Activated T-helper 2 cell treated with anti-CD3 and anti-CD28 coated beads, Interferon-gamma antibody, Interleukin-2, Interleukin-4, amounts not matched to agents 10 μg/mL and 5 μg/mL and 100 μg/mL, durations not matched to agents 14 hours and 24 hours and 36 hours (primary cell): ENCODE results near the gene ZNF548. TPM values are rescaled to one million over a fixed set of nuclear protein-coding genes. Genes with fewer than 3 reads are reported as not detected.
"Not testable (repeated sequence)": the region's sequence is repeated elsewhere in the genome, so short reads cannot be mapped to it uniquely, and the experiment has no call there.

Experiments
- DNase-seq: peaks from one replicate; pipeline ENCODE4 v3.0.0; 2021; ENCODE audit warnings: low spot score
- H3K27ac Mint-ChIP-seq: one replicate; pipeline ENCODE4 v1.8.0; 2021; ENCODE audit warnings: mixed read lengths
- H3K27me3 Mint-ChIP-seq: one replicate; pipeline ENCODE4 v1.8.0; 2021; ENCODE audit warnings: low read depth, mixed read lengths
- H3K36me3 Mint-ChIP-seq: one replicate; pipeline ENCODE4 v1.8.0; 2021; ENCODE audit warnings: low read depth, mixed read lengths
- H3K4me1 Mint-ChIP-seq: one replicate; pipeline ENCODE4 v1.8.0; 2021; ENCODE audit warnings: low read depth, mixed read lengths
- H3K4me3 Mint-ChIP-seq: one replicate; pipeline ENCODE4 v1.8.0; 2021; ENCODE audit warnings: low read depth, mild to moderate bottlenecking, moderate library complexity, mixed read lengths
- H3K9me3 Mint-ChIP-seq: one replicate; pipeline ENCODE4 v1.8.0; 2021; ENCODE audit warnings: mixed read lengths
- intact Hi-C: fragments of 100-400 bp; cut with micrococcal nuclease; formaldehyde crosslinking; loops from one replicate; pipeline ENCODE4 v1.15.1; 2023
- total RNA-seq: library from RNA; stranded (reverse); gene quantifications from 2 replicates; pipeline ENCODE4 v1.2.3, GENCODE V29; 2022

The ZNF548 gene
- total RNA-seq, 1 donor from 2014 or later: 12.5 TPM

GRCh38 chr19:57366776-57367175 lies 22.9 kb upstream of the ZNF548 start:
- peaks cover 52% of the 10 kb centered on the region for H3K9me3 Mint-ChIP-seq
- H3K4me3 Mint-ChIP-seq: no peak overlapping the region
- intact Hi-C loops: no loop called here
- DNase-seq: no peak
- H3K4me1 Mint-ChIP-seq: peaks cover 12% of the 10 kb centered on the region
- H3K27me3 Mint-ChIP-seq: no peaks in the 10 kb centered on the region
- H3K36me3 Mint-ChIP-seq: peaks cover 53% of the 10 kb centered on the region
- no peak overlapping the region for H3K27ac Mint-ChIP-seq

GRCh38 chr19:57374179-57374578 lies 15.5 kb upstream of the ZNF548 start:
- peaks cover 76% of the 10 kb centered on the region for H3K36me3 Mint-ChIP-seq
- H3K9me3 Mint-ChIP-seq: peaks cover 76% of the 10 kb centered on the region
- H3K4me3 Mint-ChIP-seq: no peak overlapping the region
- H3K4me1 Mint-ChIP-seq: no peaks in the 10 kb centered on the region
- intact Hi-C loops: no loop called here
- H3K27ac Mint-ChIP-seq: no peak overlapping the region
- H3K27me3 Mint-ChIP-seq: no peaks in the 10 kb centered on the region
- DNase-seq: no peak

DNA sequence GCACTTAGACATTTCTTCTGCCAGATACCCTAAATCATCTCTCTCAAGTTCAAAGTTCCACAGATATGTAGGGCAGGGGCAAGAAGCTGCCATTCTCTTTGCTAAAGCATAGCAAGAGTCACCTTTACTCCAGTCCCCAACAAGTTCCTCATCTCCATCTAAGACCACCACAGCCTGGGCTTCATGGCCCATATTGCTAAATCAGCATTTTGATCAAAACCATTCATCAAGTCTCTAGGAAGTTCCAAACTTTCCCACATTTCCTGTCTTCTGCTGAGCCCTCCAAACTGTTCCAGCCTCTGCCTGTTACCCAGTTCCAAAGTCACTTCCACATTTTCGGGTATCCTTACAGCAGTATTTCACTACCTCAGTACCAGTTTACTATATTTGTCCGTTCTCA lies 15.0 kb upstream of the ZNF548 start:
- H3K27me3 Mint-ChIP-seq, H3K27ac Mint-ChIP-seq, DNase-seq, H3K4me3 Mint-ChIP-seq, H3K4me1 Mint-ChIP-seq, intact Hi-C loops: not testable (repeated sequence)
- H3K36me3 Mint-ChIP-seq: peaks cover 78% of the 10 kb centered on the region
- peaks cover 77% of the 10 kb centered on the region for H3K9me3 Mint-ChIP-seq

DNA sequence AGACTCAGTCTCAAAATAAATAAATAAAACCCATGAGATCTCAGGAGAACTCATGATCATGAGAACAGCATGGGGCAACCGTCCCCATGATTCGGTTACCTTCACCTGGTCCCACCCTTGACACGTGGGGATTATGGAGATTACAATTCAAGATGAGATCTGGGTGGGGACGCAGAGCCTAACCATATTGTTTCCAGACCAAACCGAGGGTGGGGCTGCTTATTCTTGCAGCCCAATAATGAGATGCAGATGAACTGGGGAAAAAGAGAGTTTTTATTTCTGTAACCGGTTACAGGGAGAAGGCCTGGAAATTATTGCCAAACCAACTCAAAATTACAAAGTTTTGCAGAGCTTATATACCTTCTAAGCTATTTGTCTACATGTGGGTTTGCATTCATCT lies 13.5 kb upstream of the ZNF548 start:
- Mint-ChIP-seq H3K9me3 (peaks cover 79% of the 10 kb centered on the region), H3K4me1 (no peaks in the 10 kb centered on the region), H3K36me3 (peaks cover 68% of the 10 kb centered on the region), H3K27me3 (no peaks in the 10 kb centered on the region), H3K27ac (no peak overlapping the region), H3K4me3 (no peak overlapping the region)
- intact Hi-C loops: no loop called here
- DNase-seq: no peak

GRCh38 chr19:57377498-57378146 lies 12.0 kb upstream of the ZNF548 start:
- intact Hi-C loops: no loop called here
- Mint-ChIP-seq H3K4me1 (no peaks in the 10 kb centered on the region), H3K27ac (no peak overlapping the region), H3K4me3 (no peak overlapping the region), H3K9me3 (peaks cover 71% of the 10 kb centered on the region), H3K27me3 (no peaks in the 10 kb centered on the region), H3K36me3 (peaks cover 54% of the 10 kb centered on the region)
- no peak for DNase-seq

DNA sequence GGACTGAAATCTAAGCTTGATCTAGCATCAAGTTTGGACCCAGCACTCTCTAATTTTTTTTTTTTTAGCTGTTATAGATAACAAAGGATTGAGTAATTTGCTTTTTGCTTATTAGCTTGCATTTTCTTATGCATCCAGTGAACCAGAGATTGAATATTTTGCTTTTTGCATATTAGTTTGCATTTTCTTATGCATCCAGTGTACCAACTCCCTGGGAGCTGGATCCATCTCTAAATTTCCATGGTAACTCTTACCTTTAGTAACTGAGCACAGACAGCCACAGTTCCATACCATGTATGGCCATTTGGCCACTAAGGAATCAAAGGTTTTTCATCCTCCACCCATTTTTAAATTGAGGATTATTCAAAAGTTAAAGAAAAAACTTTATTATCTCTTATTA lies 8.7 kb upstream of the ZNF548 start:
- H3K9me3 Mint-ChIP-seq: peaks cover 67% of the 10 kb centered on the region

DNA sequence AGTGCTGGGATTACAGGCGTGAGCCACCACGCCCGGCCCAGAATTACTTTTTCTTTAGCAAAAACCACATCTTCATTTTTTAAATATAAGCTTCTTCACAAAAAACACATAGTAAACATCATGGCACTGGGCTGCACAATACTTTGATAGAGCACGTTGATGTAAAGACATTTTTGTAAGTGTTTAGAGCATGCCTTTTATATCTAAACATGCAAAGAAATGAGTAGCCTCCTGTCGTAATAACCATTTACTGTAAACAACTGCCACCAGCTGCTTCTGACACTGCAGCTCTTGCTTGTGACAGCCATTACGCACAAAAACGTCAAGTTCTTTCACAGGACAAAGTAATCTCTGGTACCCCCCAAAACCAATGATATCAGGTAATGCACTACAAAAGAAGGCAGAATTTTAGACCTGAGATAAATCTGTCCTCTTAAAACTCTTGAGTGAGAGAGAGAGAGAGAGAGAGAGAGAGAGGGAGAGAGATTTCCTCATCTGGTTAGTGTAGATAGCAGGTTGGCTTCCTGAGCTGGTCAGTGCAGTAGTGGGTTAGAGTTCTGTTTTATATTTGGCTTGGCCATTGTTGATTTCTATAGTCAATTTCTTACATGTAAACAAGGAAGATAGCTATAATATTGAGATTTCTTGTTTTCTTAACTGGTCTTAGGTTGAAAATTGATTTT lies 6.7 kb upstream of the ZNF548 start:
- no peaks in the 10 kb centered on the region for H3K4me1 Mint-ChIP-seq
- intact Hi-C loops: no loop called here
- H3K4me3 Mint-ChIP-seq: no peak overlapping the region
- no peak overlapping the region for H3K27ac Mint-ChIP-seq
- no peaks in the 10 kb centered on the region for H3K27me3 Mint-ChIP-seq
- peaks cover 12% of the 10 kb centered on the region for H3K36me3 Mint-ChIP-seq
- H3K9me3 Mint-ChIP-seq: peaks cover 62% of the 10 kb centered on the region
- DNase-seq: no peak

More for the DNA sequence above, 8.7 kb upstream of the ZNF548 start:
- no peaks in the 10 kb centered on the region for H3K27me3 Mint-ChIP-seq
- H3K4me1 Mint-ChIP-seq: no peaks in the 10 kb centered on the region
- no peak overlapping the region for H3K4me3 Mint-ChIP-seq
- no peak overlapping the region for H3K27ac Mint-ChIP-seq
- DNase-seq: no peak
- H3K36me3 Mint-ChIP-seq: peaks cover 27% of the 10 kb centered on the region
- intact Hi-C loops: no loop called here

DNA sequence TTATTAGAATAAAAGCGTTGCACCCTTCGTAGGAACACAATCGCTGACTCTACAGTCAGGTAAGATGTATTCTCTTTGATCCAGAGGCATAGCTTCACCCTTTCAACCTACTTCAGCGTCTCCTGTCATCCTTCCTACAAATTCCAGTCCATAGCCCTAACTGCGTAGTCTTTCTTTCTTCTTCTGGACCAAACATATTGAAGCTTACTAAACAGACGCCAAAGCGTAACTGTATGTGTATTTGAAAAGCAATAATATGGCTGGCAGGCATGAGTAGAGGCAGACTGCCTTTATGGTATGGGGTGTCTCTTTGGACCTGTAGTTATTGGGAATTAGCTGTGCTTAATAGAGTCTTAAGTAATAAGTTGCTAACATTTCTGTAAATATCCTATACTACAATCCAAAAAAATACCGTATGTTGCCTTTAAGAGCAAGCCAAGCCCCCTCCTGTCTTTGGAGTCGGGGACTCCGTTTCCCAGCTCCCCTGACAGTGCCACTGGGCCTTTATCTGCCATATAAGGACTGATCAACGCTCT lies 392 bp upstream of the ZNF548 start:
- peaks cover 47% of the 10 kb centered on the region for H3K9me3 Mint-ChIP-seq
- peaks cover 42% of the 10 kb centered on the region for H3K36me3 Mint-ChIP-seq
- no peaks in the 10 kb centered on the region for H3K27me3 Mint-ChIP-seq
- intact Hi-C loops: loop anchor here (1.0 kb wide), 8 partner anchors 22 to 558 kb away; partner anchors contain the start of genes TRAPPC2B, ZNF17, ZNF256 and ZNF304
- peak overlapping the region; percentile 78 for H3K27ac Mint-ChIP-seq
- no peak for DNase-seq
- peaks cover 18% of the 10 kb centered on the region for H3K4me1 Mint-ChIP-seq
- H3K4me3 Mint-ChIP-seq: peak overlapping the region; percentile 86

DNA sequence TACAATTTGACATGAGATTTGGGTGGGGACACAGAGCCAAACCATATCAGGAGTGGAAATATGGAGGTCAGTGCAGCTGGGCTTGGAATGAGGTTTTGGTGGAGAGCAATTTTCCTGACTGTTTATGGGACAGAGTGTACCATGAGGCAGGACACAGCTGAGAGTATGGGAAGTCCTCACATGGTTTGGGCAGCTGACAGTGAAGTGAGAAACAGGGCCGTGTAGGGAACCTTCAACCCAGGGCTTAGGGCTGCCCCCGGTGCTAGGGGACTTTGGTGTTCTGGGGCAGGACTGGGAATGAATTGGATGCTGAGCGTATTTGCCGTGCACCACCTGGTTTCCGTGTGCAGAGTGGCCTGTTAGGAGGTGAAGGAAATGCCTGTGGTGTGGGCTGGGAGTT lies 6.1 kb downstream of the ZNF548 start:
- H3K4me1 Mint-ChIP-seq: peaks cover 8% of the 10 kb centered on the region
- H3K9me3 Mint-ChIP-seq: peaks cover 74% of the 10 kb centered on the region

GRCh38 chr19:57398868-57399267 lies 9.2 kb downstream of the ZNF548 start:
- no peaks in the 10 kb centered on the region for H3K27me3 Mint-ChIP-seq
- no peak for DNase-seq
- H3K9me3 Mint-ChIP-seq: peaks cover 81% of the 10 kb centered on the region
- peaks cover 2% of the 10 kb centered on the region for H3K4me1 Mint-ChIP-seq
- H3K36me3 Mint-ChIP-seq: peaks cover 78% of the 10 kb centered on the region
- H3K27ac Mint-ChIP-seq: no peak overlapping the region
- H3K4me3 Mint-ChIP-seq: no peak overlapping the region
- intact Hi-C loops: no loop called here

More for the DNA sequence above, 6.1 kb downstream of the ZNF548 start:
- H3K36me3 Mint-ChIP-seq: peaks cover 91% of the 10 kb centered on the region
- intact Hi-C loops: no loop called here
- no peak overlapping the region for H3K4me3 Mint-ChIP-seq
- H3K27ac Mint-ChIP-seq: no peak overlapping the region
- no peak for DNase-seq
- H3K27me3 Mint-ChIP-seq: no peaks in the 10 kb centered on the region

DNA sequence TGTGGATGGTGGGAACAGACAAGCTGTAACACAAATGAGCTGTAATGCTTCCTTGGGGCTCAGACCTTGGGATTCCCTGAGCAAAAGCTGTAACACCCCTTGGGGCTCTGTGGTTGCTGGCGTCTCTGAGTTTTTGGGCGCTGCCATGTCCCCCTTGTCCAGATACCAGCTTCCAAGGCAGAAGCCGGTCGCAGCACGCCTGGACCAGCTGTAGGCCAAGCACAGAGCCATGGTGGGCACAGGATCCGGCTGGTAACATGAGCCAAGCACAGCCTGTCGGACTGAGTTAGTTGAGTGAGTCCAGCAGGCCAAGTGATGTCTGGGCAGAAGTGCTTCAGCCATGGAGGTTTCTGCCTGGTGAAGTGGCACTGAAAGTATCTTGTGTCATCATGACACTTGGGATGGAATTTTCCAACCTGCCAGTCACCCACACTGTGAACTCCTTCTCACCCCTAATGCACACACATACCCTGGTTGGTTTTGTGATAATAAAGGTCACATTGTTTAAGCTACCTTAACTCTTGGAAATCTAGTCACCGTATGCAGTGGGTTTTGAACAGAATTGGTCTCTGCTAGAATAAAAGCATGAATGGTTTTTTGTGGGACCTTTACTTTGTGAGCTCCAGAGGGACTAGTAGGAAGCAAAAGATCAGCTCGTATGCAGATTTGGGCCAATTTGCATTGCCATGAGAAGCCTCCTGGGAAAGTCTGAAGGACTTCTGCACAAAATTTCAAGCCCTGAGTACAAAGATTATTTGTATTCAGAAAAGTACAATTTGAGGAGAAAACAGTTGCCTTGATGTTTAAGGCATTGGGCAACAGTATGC lies 14.3 kb downstream of the ZNF548 start:
- intact Hi-C loops: loop anchor here (10.0 kb wide), 1 partner anchor 751 kb away; the partner anchor contains the start of gene ZNF329
- no peak for DNase-seq
- no peaks in the 10 kb centered on the region for H3K4me1 Mint-ChIP-seq
- peaks cover 27% of the 10 kb centered on the region for H3K36me3 Mint-ChIP-seq
- no peak overlapping the region for H3K4me3 Mint-ChIP-seq
- no peak overlapping the region for H3K27ac Mint-ChIP-seq
- H3K9me3 Mint-ChIP-seq: peaks cover 34% of the 10 kb centered on the region
- H3K27me3 Mint-ChIP-seq: no peaks in the 10 kb centered on the region

GRCh38 chr19:57406516-57407123 lies 17.0 kb downstream of the ZNF548 start:
- intact Hi-C loops: loop anchor here (10.0 kb wide), 1 partner anchor 748 kb away; the partner anchor contains the start of gene ZNF329
- Mint-ChIP-seq H3K36me3 (peaks cover 10% of the 10 kb centered on the region), H3K27ac (no peak overlapping the region), H3K27me3 (no peaks in the 10 kb centered on the region), H3K9me3 (peaks cover 13% of the 10 kb centered on the region), H3K4me3 (no peak overlapping the region), H3K4me1 (peaks cover 7% of the 10 kb centered on the region)
- peak; percentile 48 for DNase-seq
